DND-41 (cell line): ENCODE data around the gene RASGEF1C.

ENCODE experiments used
- ATAC-seq: fragments of 200-7000 bp; cut with Tn5 transposase; 3 replicates; pipeline ENCODE4 v1.9.1; 2021; ENCODE audit warnings: low read depth; ENCODE audit not compliant: insufficient read depth
- DNase-seq: peaks from one replicate; pipeline ENCODE4 v3.0.0-alpha.2; 2020
- H2AFZ ChIP-seq: 2 replicates; pipeline ENCODE4 v1.6.0; 2012; ENCODE audit warnings: low read depth, low read length
- H3K27ac ChIP-seq: 2 replicates; pipeline ENCODE4 v1.5.1; 2012; ENCODE audit warnings: low read length, inconsistent platforms
- H3K27me3 ChIP-seq: fragments of 200-600 bp; sonication (generic); 2 replicates; pipeline ENCODE4 v1.6.0; 2012; ENCODE audit warnings: low read length, mild to moderate bottlenecking, inconsistent platforms; ENCODE audit not compliant: insufficient read depth, poor library complexity
- H3K36me3 ChIP-seq: 2 replicates; pipeline ENCODE4 v1.5.1; 2012; ENCODE audit warnings: low read length, inconsistent platforms; ENCODE audit not compliant: insufficient read depth
- H3K4me1 ChIP-seq: 2 replicates; pipeline ENCODE4 v1.5.1; 2012; ENCODE audit warnings: mild to moderate bottlenecking, low read length; ENCODE audit not compliant: insufficient read depth
- H3K4me2 ChIP-seq: 2 replicates; pipeline ENCODE4 v1.6.0; 2012; ENCODE audit warnings: mild to moderate bottlenecking, moderate library complexity, low read length, inconsistent platforms; ENCODE audit not compliant: insufficient read depth
- H3K4me3 ChIP-seq, 2 experiments: fragments of 200-600 bp in 1 of 2; shearing (Covaris generic) in 1 of 2; 2 replicates each; pipeline ENCODE4 v1.5.1; 2012 to 2016; ENCODE audit warnings: inconsistent platforms in 2 of 2, low read length in 2 of 2, mild to moderate bottlenecking in 2 of 2, low read depth in 1 of 2, moderate library complexity in 1 of 2
- H3K79me2 ChIP-seq: 2 replicates; pipeline ENCODE4 v1.6.0; 2012; ENCODE audit warnings: low read length, inconsistent platforms; ENCODE audit not compliant: insufficient read depth
- H3K9ac ChIP-seq: 2 replicates; pipeline ENCODE4 v1.6.0; 2012; ENCODE audit warnings: low read depth, mild to moderate bottlenecking, inconsistent platforms, low read length, moderate library complexity
- H3K9me3 ChIP-seq: 2 replicates; pipeline ENCODE4 v1.5.1; 2012; ENCODE audit warnings: low read length, moderate library complexity, mild to moderate bottlenecking, inconsistent platforms; ENCODE audit not compliant: insufficient read depth, severe bottlenecking
- H4K20me1 ChIP-seq: 2 replicates; pipeline ENCODE4 v1.6.0; 2012; ENCODE audit warnings: low read length; ENCODE audit not compliant: insufficient read depth
- EZH2 ChIP-seq: IDR thresholded peaks from 3 replicates; pipeline ENCODE4 v1.6.1; 2012; ENCODE audit warnings: borderline replicate concordance, low read depth, mild to moderate bottlenecking, moderate library complexity, low read length, inconsistent platforms; ENCODE audit not compliant: severe bottlenecking
- TF ChIP-seq, protein P1 (sequence below): IDR thresholded peaks from 2 replicates; pipeline ENCODE4 v1.5.1; 2012; ENCODE audit warnings: borderline replicate concordance, low read length, moderate library complexity, mild to moderate bottlenecking; ENCODE audit not compliant: poor library complexity, severe bottlenecking; ENCODE audit errors: extremely low read depth

Gene RASGEF1C

DNA sequence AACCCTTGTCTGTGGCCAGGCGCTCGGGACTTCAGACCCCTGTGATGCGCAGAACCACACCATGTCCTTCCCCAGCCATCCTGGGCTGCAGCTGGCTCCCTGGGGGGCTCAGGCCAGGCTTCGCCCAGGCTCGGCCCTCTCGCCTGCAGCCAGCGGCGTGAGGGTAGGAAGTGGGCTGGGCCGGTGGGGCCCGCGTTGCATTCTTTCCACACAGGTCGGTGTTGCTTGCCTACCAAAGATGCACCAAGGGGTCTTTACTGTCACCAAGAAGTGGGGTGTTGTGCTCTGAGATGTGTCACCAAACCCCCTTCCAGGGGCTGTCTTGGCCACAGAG is 89.1 kb downstream of the RASGEF1C start:
- Histone ChIP-seq H3K27ac (no peak overlapping the region), H3K79me2 (no peaks in the 10 kb centered on the region), H3K36me3 (no peaks in the 10 kb centered on the region), H2AFZ (no peak overlapping the region), H3K4me1 (no peaks in the 10 kb centered on the region), H3K27me3 (no peaks in the 10 kb centered on the region), H3K9ac (no peak overlapping the region), H4K20me1 (no peaks in the 10 kb centered on the region), H3K4me2 (no peak overlapping the region), H3K9me3 (no peaks in the 10 kb centered on the region), H3K4me3 (no peak overlapping the region)
- TF ChIP-seq EZH2: no peak
- TF ChIP-seq, protein P1, sequence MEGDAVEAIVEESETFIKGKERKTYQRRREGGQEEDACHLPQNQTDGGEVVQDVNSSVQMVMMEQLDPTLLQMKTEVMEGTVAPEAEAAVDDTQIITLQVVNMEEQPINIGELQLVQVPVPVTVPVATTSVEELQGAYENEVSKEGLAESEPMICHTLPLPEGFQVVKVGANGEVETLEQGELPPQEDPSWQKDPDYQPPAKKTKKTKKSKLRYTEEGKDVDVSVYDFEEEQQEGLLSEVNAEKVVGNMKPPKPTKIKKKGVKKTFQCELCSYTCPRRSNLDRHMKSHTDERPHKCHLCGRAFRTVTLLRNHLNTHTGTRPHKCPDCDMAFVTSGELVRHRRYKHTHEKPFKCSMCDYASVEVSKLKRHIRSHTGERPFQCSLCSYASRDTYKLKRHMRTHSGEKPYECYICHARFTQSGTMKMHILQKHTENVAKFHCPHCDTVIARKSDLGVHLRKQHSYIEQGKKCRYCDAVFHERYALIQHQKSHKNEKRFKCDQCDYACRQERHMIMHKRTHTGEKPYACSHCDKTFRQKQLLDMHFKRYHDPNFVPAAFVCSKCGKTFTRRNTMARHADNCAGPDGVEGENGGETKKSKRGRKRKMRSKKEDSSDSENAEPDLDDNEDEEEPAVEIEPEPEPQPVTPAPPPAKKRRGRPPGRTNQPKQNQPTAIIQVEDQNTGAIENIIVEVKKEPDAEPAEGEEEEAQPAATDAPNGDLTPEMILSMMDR: no peak
- DNase-seq: no peak
- ATAC-seq: no peak

DNA sequence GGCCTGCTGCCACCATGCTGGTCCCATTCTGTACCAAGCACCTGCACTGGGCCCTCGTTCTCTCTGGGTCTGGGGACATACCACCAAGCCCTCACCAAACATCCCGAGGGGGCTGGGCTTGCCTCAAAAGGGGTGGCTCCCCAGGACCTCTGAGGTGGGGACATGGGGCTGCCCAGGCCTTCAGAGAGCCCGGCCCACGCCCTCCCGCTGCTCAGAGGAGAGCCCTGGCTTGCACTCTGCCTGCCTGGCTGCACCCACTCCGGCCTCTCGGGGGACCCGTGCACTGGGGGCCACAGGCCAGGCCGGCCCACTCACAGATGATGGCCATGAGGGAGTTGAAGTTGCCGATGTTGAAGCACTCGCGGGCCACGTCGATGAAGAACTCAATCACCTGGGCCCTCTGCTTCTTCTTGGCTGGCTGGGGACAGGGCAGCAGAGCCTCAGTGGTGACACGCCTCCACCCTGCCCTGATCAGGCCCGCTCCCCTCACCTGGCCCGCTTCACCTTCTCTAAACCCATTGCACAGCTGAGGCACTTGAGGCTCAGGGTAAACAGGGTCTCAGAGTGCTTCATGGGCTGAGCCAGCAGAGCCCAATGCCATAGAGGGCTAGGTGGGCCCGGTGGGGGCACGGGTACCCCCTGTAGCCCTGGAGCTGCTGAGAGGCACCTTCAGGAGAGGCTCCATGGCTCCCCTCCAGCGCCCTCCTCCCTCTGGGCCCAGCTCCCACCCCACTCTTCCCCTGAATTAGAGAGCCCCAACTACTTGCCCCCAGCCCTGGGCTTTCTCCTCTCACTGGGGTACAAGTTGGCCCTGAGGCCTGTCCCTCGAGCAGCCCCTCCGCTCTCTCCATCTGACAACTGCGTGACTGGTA is 89.7 kb downstream of the RASGEF1C start:
- no peak for ATAC-seq
- no peak for TF ChIP-seq EZH2
- TF ChIP-seq, protein P1: no peak
- no peak overlapping the region for H3K4me3 ChIP-seq
- no peaks in the 10 kb centered on the region for H3K36me3 ChIP-seq
- H3K9me3 ChIP-seq: no peaks in the 10 kb centered on the region
- no peaks in the 10 kb centered on the region for H4K20me1 ChIP-seq
- no peak overlapping the region for H3K9ac ChIP-seq
- H2AFZ ChIP-seq: no peak overlapping the region
- H3K79me2 ChIP-seq: no peaks in the 10 kb centered on the region
- no peak overlapping the region for H3K27ac ChIP-seq
- no peaks in the 10 kb centered on the region for H3K27me3 ChIP-seq
- DNase-seq: no peak
- no peaks in the 10 kb centered on the region for H3K4me1 ChIP-seq
- H3K4me2 ChIP-seq: no peak overlapping the region

DNA sequence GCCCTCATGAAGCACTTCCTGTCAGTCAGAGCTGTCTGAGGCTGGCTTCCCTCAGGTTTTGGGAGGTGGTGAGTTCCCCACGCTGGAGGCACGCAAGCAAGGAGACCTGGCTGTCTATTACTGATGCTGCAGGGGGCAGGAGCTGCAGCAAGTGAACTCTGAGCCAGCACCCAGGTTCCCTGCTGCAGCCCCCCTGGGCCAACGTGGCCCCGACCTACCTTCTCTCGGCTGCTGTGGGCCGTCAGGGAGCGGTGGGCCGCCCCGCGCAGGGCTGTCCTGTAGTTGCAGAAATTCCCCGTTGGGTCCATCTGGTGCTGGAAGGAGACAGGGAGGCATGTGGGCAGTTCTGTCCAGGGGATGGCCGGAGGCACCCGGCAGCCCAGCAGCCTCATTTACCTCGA is 90.6 kb downstream of the RASGEF1C start:
- H3K79me2 ChIP-seq: no peaks in the 10 kb centered on the region
- H3K9me3 ChIP-seq: no peaks in the 10 kb centered on the region
- no peaks in the 10 kb centered on the region for H3K4me1 ChIP-seq
- ATAC-seq (no peak), DNase-seq (no peak)
- H3K36me3 ChIP-seq: no peaks in the 10 kb centered on the region
- no peak overlapping the region for H3K4me2 ChIP-seq
- H3K9ac ChIP-seq: no peak overlapping the region
- H4K20me1 ChIP-seq: no peaks in the 10 kb centered on the region
- no peak overlapping the region for H3K27ac ChIP-seq
- TF ChIP-seq, protein P1: no peak
- TF ChIP-seq EZH2: no peak
- no peaks in the 10 kb centered on the region for H3K27me3 ChIP-seq
- H3K4me3 ChIP-seq: no peak overlapping the region
- H2AFZ ChIP-seq: no peak overlapping the region
